DND-41 (cell line): Measurements from ENCODE around the gene PC.

Source experiments
- ATAC-seq: fragments of 200-7000 bp; cut with Tn5 transposase; 3 replicates; pipeline ENCODE4 v1.9.1; 2021; ENCODE audit warnings: low read depth; ENCODE audit not compliant: insufficient read depth
- DNase-seq: peaks from one replicate; pipeline ENCODE4 v3.0.0-alpha.2; 2020
- H2AFZ ChIP-seq: 2 replicates; pipeline ENCODE4 v1.6.0; 2012; ENCODE audit warnings: low read depth, low read length
- H3K27ac ChIP-seq: 2 replicates; pipeline ENCODE4 v1.5.1; 2012; ENCODE audit warnings: low read length, inconsistent platforms
- H3K27me3 ChIP-seq: fragments of 200-600 bp; sonication (generic); 2 replicates; pipeline ENCODE4 v1.6.0; 2012; ENCODE audit warnings: low read length, mild to moderate bottlenecking, inconsistent platforms; ENCODE audit not compliant: insufficient read depth, poor library complexity
- H3K36me3 ChIP-seq: 2 replicates; pipeline ENCODE4 v1.5.1; 2012; ENCODE audit warnings: low read length, inconsistent platforms; ENCODE audit not compliant: insufficient read depth
- H3K4me1 ChIP-seq: 2 replicates; pipeline ENCODE4 v1.5.1; 2012; ENCODE audit warnings: mild to moderate bottlenecking, low read length; ENCODE audit not compliant: insufficient read depth
- H3K4me2 ChIP-seq: 2 replicates; pipeline ENCODE4 v1.6.0; 2012; ENCODE audit warnings: mild to moderate bottlenecking, moderate library complexity, low read length, inconsistent platforms; ENCODE audit not compliant: insufficient read depth
- H3K4me3 ChIP-seq, 2 experiments: fragments of 200-600 bp in 1 of 2; shearing (Covaris generic) in 1 of 2; 2 replicates each; pipeline ENCODE4 v1.5.1; 2012 to 2016; ENCODE audit warnings: inconsistent platforms in 2 of 2, low read length in 2 of 2, mild to moderate bottlenecking in 2 of 2, low read depth in 1 of 2, moderate library complexity in 1 of 2
- H3K79me2 ChIP-seq: 2 replicates; pipeline ENCODE4 v1.6.0; 2012; ENCODE audit warnings: low read length, inconsistent platforms; ENCODE audit not compliant: insufficient read depth
- H3K9ac ChIP-seq: 2 replicates; pipeline ENCODE4 v1.6.0; 2012; ENCODE audit warnings: low read depth, mild to moderate bottlenecking, inconsistent platforms, low read length, moderate library complexity
- H3K9me3 ChIP-seq: 2 replicates; pipeline ENCODE4 v1.5.1; 2012; ENCODE audit warnings: low read length, moderate library complexity, mild to moderate bottlenecking, inconsistent platforms; ENCODE audit not compliant: insufficient read depth, severe bottlenecking
- H4K20me1 ChIP-seq: 2 replicates; pipeline ENCODE4 v1.6.0; 2012; ENCODE audit warnings: low read length; ENCODE audit not compliant: insufficient read depth
- EZH2 ChIP-seq: IDR thresholded peaks from 3 replicates; pipeline ENCODE4 v1.6.1; 2012; ENCODE audit warnings: borderline replicate concordance, low read depth, mild to moderate bottlenecking, moderate library complexity, low read length, inconsistent platforms; ENCODE audit not compliant: severe bottlenecking
- TF ChIP-seq, protein P1 (sequence below): IDR thresholded peaks from 2 replicates; pipeline ENCODE4 v1.5.1; 2012; ENCODE audit warnings: borderline replicate concordance, low read length, moderate library complexity, mild to moderate bottlenecking; ENCODE audit not compliant: poor library complexity, severe bottlenecking; ENCODE audit errors: extremely low read depth

The PC gene

DNA sequence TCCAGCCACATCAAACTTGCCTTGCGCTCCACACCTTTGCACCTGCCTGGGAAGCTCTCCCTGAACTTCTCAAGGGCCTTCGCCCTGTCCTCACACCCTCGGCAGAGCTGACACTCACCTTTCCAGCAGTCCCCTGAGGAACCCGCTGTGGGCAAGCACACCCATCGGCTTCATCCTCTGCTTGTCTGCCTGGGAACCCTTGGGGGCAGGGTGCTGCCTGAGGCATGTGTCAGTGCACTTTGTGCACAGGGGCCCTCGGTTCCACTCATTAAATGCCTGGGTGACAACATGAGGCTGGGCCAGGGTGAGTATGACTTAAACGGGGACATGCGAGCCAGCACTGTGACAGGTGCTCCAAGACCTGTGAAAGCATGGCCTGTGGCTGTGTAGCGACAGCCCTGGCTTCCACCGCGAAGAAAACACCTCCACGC lies 103.9 kb downstream of the PC start:
- no peaks in the 10 kb centered on the region for H3K9me3 ChIP-seq
- peaks cover 29% of the 10 kb centered on the region for H3K79me2 ChIP-seq
- H2AFZ ChIP-seq = no peak overlapping the region
- no peak overlapping the region for H3K4me2 ChIP-seq
- H3K36me3 ChIP-seq = peaks cover 31% of the 10 kb centered on the region
- no peaks in the 10 kb centered on the region for H3K27me3 ChIP-seq
- ATAC-seq (no peak), DNase-seq (no peak)
- 0 out of 2 replicates have a peak overlapping the region, but pooled peaks have one; percentile 32 for H3K27ac ChIP-seq
- peaks cover 13% of the 10 kb centered on the region; the same call in 1 of the 2 replicates for H4K20me1 ChIP-seq
- H3K4me1 ChIP-seq = peaks cover 34% of the 10 kb centered on the region
- TF ChIP-seq, protein P1, sequence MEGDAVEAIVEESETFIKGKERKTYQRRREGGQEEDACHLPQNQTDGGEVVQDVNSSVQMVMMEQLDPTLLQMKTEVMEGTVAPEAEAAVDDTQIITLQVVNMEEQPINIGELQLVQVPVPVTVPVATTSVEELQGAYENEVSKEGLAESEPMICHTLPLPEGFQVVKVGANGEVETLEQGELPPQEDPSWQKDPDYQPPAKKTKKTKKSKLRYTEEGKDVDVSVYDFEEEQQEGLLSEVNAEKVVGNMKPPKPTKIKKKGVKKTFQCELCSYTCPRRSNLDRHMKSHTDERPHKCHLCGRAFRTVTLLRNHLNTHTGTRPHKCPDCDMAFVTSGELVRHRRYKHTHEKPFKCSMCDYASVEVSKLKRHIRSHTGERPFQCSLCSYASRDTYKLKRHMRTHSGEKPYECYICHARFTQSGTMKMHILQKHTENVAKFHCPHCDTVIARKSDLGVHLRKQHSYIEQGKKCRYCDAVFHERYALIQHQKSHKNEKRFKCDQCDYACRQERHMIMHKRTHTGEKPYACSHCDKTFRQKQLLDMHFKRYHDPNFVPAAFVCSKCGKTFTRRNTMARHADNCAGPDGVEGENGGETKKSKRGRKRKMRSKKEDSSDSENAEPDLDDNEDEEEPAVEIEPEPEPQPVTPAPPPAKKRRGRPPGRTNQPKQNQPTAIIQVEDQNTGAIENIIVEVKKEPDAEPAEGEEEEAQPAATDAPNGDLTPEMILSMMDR = no peak
- no peak for TF ChIP-seq EZH2
- H3K9ac ChIP-seq = no peak overlapping the region
- H3K4me3 ChIP-seq = no peak overlapping the region

DNA sequence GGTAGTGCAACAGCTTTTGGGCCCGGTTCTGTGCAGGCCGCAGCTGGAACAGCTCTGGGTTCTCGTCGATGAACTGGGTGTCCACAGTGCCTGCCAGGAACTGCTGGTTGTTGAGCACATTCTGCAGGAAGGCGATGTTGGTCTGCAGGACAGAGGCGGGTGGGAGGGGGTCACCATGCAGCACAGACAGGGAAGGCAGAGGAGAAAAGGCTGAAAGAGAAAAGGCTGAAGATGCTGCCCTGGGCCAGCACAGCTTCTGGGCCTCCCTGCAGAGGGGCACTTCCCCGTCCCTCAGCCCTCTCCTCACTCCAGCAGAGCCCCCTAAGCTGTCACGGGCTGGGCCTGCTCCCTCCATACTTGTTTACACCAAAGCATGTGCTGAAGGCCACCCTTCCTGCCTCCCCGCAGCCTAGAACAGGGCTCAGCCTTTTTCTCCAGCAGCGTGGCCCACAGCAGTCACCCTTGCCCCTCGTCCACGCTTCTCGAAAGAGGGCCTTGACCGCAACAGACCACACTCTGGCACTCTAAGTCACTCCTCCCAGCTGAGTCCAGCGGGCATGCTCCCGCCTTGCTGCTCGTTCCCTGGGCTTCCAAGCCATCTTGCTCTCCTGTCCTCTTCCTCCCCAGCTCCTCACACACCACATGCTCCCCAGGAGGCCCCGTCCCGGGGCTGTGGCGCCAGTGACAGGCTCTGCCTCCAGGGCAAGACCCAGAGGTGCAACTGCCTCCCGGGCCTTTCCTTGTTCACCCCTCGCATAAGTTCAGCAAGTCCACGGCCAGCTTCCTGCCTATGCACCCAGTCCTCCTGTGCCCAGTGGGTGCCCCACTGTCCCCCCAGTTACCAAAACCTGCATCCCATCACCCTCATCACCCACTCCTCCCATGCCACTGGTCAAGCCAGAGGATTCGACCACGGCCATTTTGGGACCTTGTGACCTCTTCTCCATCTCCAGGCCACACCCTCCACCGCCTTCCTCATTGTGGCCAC lies 104.6 kb downstream of the PC start:
- Histone ChIP-seq H3K27me3 (no peaks in the 10 kb centered on the region), H3K9me3 (no peaks in the 10 kb centered on the region), H2AFZ (no peak overlapping the region), H3K9ac (no peak overlapping the region), H3K4me1 (peaks cover 27% of the 10 kb centered on the region), H4K20me1 (0 out of 2 replicates have a peak, but pooled peaks cover 6% of the 10 kb centered on the region), H3K4me2 (no peak overlapping the region), H3K27ac (no peak overlapping the region), H3K36me3 (peaks cover 31% of the 10 kb centered on the region), H3K4me3 (no peak overlapping the region), H3K79me2 (peaks cover 22% of the 10 kb centered on the region)
- DNase-seq = no peak
- TF ChIP-seq, protein P1 = no peak
- TF ChIP-seq EZH2 = no peak
- no peak for ATAC-seq

DNA sequence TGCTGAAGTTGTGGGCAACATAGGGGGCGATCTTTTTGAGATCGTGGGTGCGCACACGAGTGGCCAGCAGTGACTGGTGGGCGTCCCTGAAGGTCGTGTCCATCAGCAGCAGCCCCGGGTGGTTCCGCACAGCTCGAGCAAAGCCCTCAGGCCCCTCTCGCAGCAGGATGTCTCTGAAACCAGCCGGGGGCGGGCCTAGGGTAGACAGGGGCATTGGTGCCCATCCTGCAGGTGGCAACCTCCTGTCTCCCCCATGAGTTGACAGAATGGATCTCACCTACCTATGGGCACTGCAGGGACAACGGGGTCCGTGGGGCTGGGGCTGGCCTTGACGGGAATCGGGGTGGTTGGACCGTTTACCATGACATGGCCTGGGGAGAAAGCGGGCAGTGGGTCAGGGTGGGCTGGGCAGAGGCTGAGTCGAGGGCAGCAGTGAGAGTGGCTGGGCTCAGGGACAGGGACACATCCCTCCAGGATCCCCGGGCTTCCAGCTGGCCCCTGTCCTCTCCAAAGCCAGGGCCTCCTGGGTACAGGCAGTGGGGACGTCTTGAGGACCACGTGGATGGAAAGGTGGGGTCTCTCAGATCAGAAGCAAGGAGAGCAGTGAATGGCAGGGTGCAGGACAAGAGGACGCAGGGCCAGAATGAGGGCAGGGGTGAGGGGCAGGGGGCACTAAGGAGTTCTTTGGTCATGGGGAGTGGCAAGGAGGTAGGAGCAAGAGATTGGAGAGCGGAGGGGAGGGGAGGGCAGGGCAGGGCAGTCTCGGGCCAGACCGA lies 105.5 kb downstream of the PC start:
- Histone ChIP-seq H2AFZ (no peak overlapping the region), H3K36me3 (peaks cover 29% of the 10 kb centered on the region), H3K9ac (no peak overlapping the region), H3K27ac (no peak overlapping the region), H3K27me3 (no peaks in the 10 kb centered on the region), H3K79me2 (peaks cover 13% of the 10 kb centered on the region), H4K20me1 (0 out of 2 replicates have a peak, but pooled peaks cover 3% of the 10 kb centered on the region), H3K4me2 (no peak overlapping the region), H3K4me1 (peaks cover 18% of the 10 kb centered on the region), H3K4me3 (no peak overlapping the region), H3K9me3 (no peaks in the 10 kb centered on the region)
- DNase-seq (no peak), ATAC-seq (no peak)
- TF ChIP-seq, protein P1 = no peak
- no peak for TF ChIP-seq EZH2
